Neural cell (in vitro differentiated cells): Measurements from ENCODE around the gene PLEKHA4. TPM values are rescaled to one million over a fixed set of nuclear protein-coding genes. Genes with fewer than 3 reads are reported as not detected.

ENCODE experiments used
- H2AFZ ChIP-seq: fragments of 200-600, 300-800 bp; sonication (generic), shearing (Covaris generic); 2 replicates; pipeline ENCODE4 v1.6.0; 2014; ENCODE audit warnings: low read depth, mild to moderate bottlenecking, antibody characterized with exemption, low read length, moderate library complexity
- H3F3A ChIP-seq: fragments of 200-600 bp; shearing (Covaris generic); 2 replicates; pipeline ENCODE4 v1.6.1; 2016; ENCODE audit warnings: mild to moderate bottlenecking, moderate library complexity, mixed read lengths, antibody characterized with exemption, low read length; ENCODE audit not compliant: insufficient read depth, poor library complexity, severe bottlenecking
- H3K27ac ChIP-seq: fragments of 200-600, 300-800 bp; sonication (generic), shearing (Covaris generic); 2 replicates; pipeline ENCODE4 v1.5.1; 2014; ENCODE audit warnings: mild to moderate bottlenecking, low read length, moderate library complexity
- H3K27me3 ChIP-seq: fragments of 300-800, 200-600 bp; sonication (generic), shearing (Covaris generic); 2 replicates; pipeline ENCODE4 v1.6.0; 2014; ENCODE audit warnings: mild to moderate bottlenecking, low read depth, low read length, moderate library complexity; ENCODE audit not compliant: insufficient read depth
- H3K36me3 ChIP-seq: fragments of 300-800, 200-600 bp; sonication (generic), shearing (Covaris generic); 2 replicates; pipeline ENCODE4 v1.5.1; 2014; ENCODE audit warnings: mild to moderate bottlenecking, antibody characterized with exemption, low read length, moderate library complexity; ENCODE audit not compliant: insufficient read depth
- H3K4me2 ChIP-seq: fragments of 300-800, 200-600 bp; sonication (generic), shearing (Covaris generic); 2 replicates; pipeline ENCODE4 v1.6.0; 2014; ENCODE audit warnings: mild to moderate bottlenecking, low read length
- H3K4me3 ChIP-seq: fragments of 300-800, 200-600 bp; sonication (generic), shearing (Covaris generic); 2 replicates; pipeline ENCODE4 v1.5.1; 2014; ENCODE audit warnings: mild to moderate bottlenecking, low read length, moderate library complexity
- H3K79me2 ChIP-seq: fragments of 200-600 bp; shearing (Covaris generic); replicated peaks from 2 replicates; pipeline ENCODE4 v1.6.0; 2014; ENCODE audit warnings: mild to moderate bottlenecking, low read length, moderate library complexity; ENCODE audit not compliant: insufficient read depth
- H3K9ac ChIP-seq: fragments of 300-800, 200-600 bp; sonication (generic), shearing (Covaris generic); 2 replicates; pipeline ENCODE4 v1.6.1; 2016; ENCODE audit warnings: mild to moderate bottlenecking, low read length, mixed read lengths
- H3K9me2 ChIP-seq: fragments of 200-600 bp; shearing (Covaris generic); 2 replicates; pipeline ENCODE4 v1.6.1; 2016; ENCODE audit warnings: mild to moderate bottlenecking, low read length, mixed read lengths; ENCODE audit not compliant: insufficient read depth
- H3K9me3 ChIP-seq: fragments of 200-600, 300-800 bp; sonication (generic), shearing (Covaris generic); 2 replicates; pipeline ENCODE4 v1.6.1; 2016; ENCODE audit warnings: mild to moderate bottlenecking, mixed run types, low read length, moderate library complexity, mixed read lengths
- H4K20me1 ChIP-seq: fragments of 200-600 bp; shearing (Covaris generic); 2 replicates; pipeline ENCODE4 v1.6.1; 2016; ENCODE audit warnings: mild to moderate bottlenecking, mixed run types; ENCODE audit not compliant: insufficient read depth
- CTCF ChIP-seq: fragments of 450-650 bp; IDR thresholded peaks from 2 replicates; pipeline ENCODE4 v1.5.1; 2014; ENCODE audit warnings: antibody characterized with exemption, mild to moderate bottlenecking, moderate library complexity; ENCODE audit not compliant: poor library complexity, severe bottlenecking
- EP300 ChIP-seq: fragments of 450-650 bp; conservative IDR thresholded peaks from 2 replicates; pipeline ENCODE4 v1.6.1; 2014; ENCODE audit warnings: antibody characterized with exemption, mild to moderate bottlenecking, moderate library complexity; ENCODE audit not compliant: poor library complexity, severe bottlenecking
- EZH2 ChIP-seq: fragments of 200-600, 300-800 bp; shearing (Covaris generic), sonication (generic); IDR thresholded peaks from 2 replicates; pipeline ENCODE4 v1.6.1; 2014; ENCODE audit warnings: antibody characterized with exemption, low read length, borderline replicate concordance, mild to moderate bottlenecking; ENCODE audit not compliant: insufficient read depth, poor library complexity, severe bottlenecking
- MXI1 ChIP-seq: fragments of 450-650 bp; conservative IDR thresholded peaks from 2 replicates; pipeline ENCODE4 v1.6.1; 2014; ENCODE audit warnings: antibody characterized with exemption, mild to moderate bottlenecking; ENCODE audit not compliant: poor library complexity, severe bottlenecking
- POLR2AphosphoS5 ChIP-seq: IDR thresholded peaks from 2 replicates; pipeline ENCODE4 v1.6.1; 2012
- RAD21 ChIP-seq: fragments of 450-650 bp; conservative IDR thresholded peaks from 2 replicates; pipeline ENCODE4 v1.6.1; 2014; ENCODE audit warnings: antibody characterized with exemption, mild to moderate bottlenecking, moderate library complexity
- SMC3 ChIP-seq: fragments of 450-650 bp; conservative IDR thresholded peaks from 2 replicates; pipeline ENCODE4 v1.6.1; 2014; ENCODE audit warnings: antibody characterized with exemption, mild to moderate bottlenecking, moderate library complexity; ENCODE audit not compliant: poor library complexity
- TAF1 ChIP-seq: IDR thresholded peaks from 2 replicates; pipeline ENCODE4 v1.6.1; 2012; ENCODE audit warnings: low read depth
- polyA plus RNA-seq: library from polyadenylated mRNA; depleted of rRNA; stranded (reverse); fragments of >200 nt; gene quantifications from 2 replicates; pipeline ENCODE4 v1.2.3, GENCODE V29; 2014
- TF ChIP-seq, protein P1 (sequence below): IDR thresholded peaks from 2 replicates; pipeline ENCODE4 v1.6.1; 2012; ENCODE audit warnings: borderline replicate concordance

PLEKHA4 gene
- polyA plus RNA-seq, 1 donor from 2014 or later: not detected

- Histone ChIP-seq H3K4me2 (no peak overlapping the region), H3K4me3 (no peak overlapping the region), H3K9me3 (no peaks in the 10 kb centered on the region), H3K27ac (no peak overlapping the region), H3K79me2 (no peaks in the 10 kb centered on the region), H4K20me1 (no peaks in the 10 kb centered on the region), H3K9me2 (no peaks in the 10 kb centered on the region), H2AFZ (no peak overlapping the region), H3K27me3 (no peaks in the 10 kb centered on the region), H3K9ac (no peak overlapping the region), H3K36me3 (no peaks in the 10 kb centered on the region), H3F3A (no peaks in the 10 kb centered on the region)
- TF ChIP-seq CTCF (no peak), EZH2 (no peak), RAD21 (no peak), TAF1 (no peak), MXI1 (no peak), SMC3 (no peak), POLR2AphosphoS5 (no peak)
These were observed 19.6 kb upstream of the PLEKHA4 start for GRCh38 chr19:48887861-48888612.

- H3F3A ChIP-seq: no peaks in the 10 kb centered on the region
- no peak overlapping the region for H3K4me2 ChIP-seq
- no peak overlapping the region for H3K9ac ChIP-seq
- H2AFZ ChIP-seq: no peak overlapping the region
- no peaks in the 10 kb centered on the region for H3K27me3 ChIP-seq
- no peaks in the 10 kb centered on the region for H3K36me3 ChIP-seq
- H3K9me3 ChIP-seq: no peaks in the 10 kb centered on the region
- TF ChIP-seq SMC3 (no peak), POLR2AphosphoS5 (no peak), EZH2 (no peak), EP300 (no peak), TAF1 (no peak), MXI1 (no peak), RAD21 (no peak), CTCF (no peak)
- TF ChIP-seq, protein P1, sequence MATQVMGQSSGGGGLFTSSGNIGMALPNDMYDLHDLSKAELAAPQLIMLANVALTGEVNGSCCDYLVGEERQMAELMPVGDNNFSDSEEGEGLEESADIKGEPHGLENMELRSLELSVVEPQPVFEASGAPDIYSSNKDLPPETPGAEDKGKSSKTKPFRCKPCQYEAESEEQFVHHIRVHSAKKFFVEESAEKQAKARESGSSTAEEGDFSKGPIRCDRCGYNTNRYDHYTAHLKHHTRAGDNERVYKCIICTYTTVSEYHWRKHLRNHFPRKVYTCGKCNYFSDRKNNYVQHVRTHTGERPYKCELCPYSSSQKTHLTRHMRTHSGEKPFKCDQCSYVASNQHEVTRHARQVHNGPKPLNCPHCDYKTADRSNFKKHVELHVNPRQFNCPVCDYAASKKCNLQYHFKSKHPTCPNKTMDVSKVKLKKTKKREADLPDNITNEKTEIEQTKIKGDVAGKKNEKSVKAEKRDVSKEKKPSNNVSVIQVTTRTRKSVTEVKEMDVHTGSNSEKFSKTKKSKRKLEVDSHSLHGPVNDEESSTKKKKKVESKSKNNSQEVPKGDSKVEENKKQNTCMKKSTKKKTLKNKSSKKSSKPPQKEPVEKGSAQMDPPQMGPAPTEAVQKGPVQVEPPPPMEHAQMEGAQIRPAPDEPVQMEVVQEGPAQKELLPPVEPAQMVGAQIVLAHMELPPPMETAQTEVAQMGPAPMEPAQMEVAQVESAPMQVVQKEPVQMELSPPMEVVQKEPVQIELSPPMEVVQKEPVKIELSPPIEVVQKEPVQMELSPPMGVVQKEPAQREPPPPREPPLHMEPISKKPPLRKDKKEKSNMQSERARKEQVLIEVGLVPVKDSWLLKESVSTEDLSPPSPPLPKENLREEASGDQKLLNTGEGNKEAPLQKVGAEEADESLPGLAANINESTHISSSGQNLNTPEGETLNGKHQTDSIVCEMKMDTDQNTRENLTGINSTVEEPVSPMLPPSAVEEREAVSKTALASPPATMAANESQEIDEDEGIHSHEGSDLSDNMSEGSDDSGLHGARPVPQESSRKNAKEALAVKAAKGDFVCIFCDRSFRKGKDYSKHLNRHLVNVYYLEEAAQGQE: no peak
- H3K9me2 ChIP-seq: no peaks in the 10 kb centered on the region
- H4K20me1 ChIP-seq: no peaks in the 10 kb centered on the region
- H3K27ac ChIP-seq: no peak overlapping the region
- no peak overlapping the region for H3K4me3 ChIP-seq
- no peaks in the 10 kb centered on the region for H3K79me2 ChIP-seq
These were observed 15.3 kb upstream of the PLEKHA4 start for GRCh38 chr19:48883726-48884125.
